Endometrial microvascular endothelial cells (primary cell): ENCODE results near the gene SMAD6. TPM values are rescaled to one million over a fixed set of nuclear protein-coding genes. Genes with fewer than 3 reads are reported as not detected.

Experiments used
- in situ Hi-C: cut with HindIII; loops from 2 replicates; pipeline ENCODE4 v1.10.0; 2017; ENCODE audit warnings: low sequenced_read_pairs, low pct_unique_long_range_greater_than_20kb; ENCODE audit errors: inconsistent ontology term
- total RNA-seq: library from RNA; depleted of rRNA; stranded (reverse); fragments of >200 nt; gene quantifications from one replicate; pipeline ENCODE4 v1.2.3, GENCODE V29; 2015; ENCODE audit errors: inconsistent ontology term

The SMAD6 gene
- total RNA-seq, 1 donor from 2014 or later = 4.2 TPM

GRCh38 chr15:66761726-66762595 is 59.9 kb downstream of the SMAD6 start:
- in situ Hi-C loops = no loop called here

- in situ Hi-C loops = no loop called here
Observed at GRCh38 chr15:66763186-66764071, 61.4 kb downstream of the SMAD6 start.

- in situ Hi-C loops = no loop called here
Observed at GRCh38 chr15:66764072-66764786, 62.2 kb downstream of the SMAD6 start.

GRCh38 chr15:66765478-66766281 is 63.6 kb downstream of the SMAD6 start:
- in situ Hi-C loops = no loop called here

- in situ Hi-C loops = no loop called here
Observed at GRCh38 chr15:66766282-66767230, 64.5 kb downstream of the SMAD6 start.

- in situ Hi-C loops = no loop called here
Observed at GRCh38 chr15:66767240-66767659, 65.2 kb downstream of the SMAD6 start.

GRCh38 chr15:66768987-66769386 is 67.0 kb downstream of the SMAD6 start:
- in situ Hi-C loops = no loop called here

- in situ Hi-C loops = no loop called here
Observed at GRCh38 chr15:66770518-66771350, 68.7 kb downstream of the SMAD6 start.

GRCh38 chr15:66771351-66771650 is 69.3 kb downstream of the SMAD6 start:
- in situ Hi-C loops = no loop called here

GRCh38 chr15:66772604-66773128 is 70.6 kb downstream of the SMAD6 start:
- in situ Hi-C loops = no loop called here

- in situ Hi-C loops = no loop called here
Observed at GRCh38 chr15:66773129-66773873, 71.3 kb downstream of the SMAD6 start.

GRCh38 chr15:66774001-66774814 is 72.2 kb downstream of the SMAD6 start:
- in situ Hi-C loops = no loop called here

GRCh38 chr15:66775127-66776105 is 73.4 kb downstream of the SMAD6 start:
- in situ Hi-C loops = no loop called here

GRCh38 chr15:66777054-66777453 is 75.0 kb downstream of the SMAD6 start:
- in situ Hi-C loops = no loop called here
